Measurements from ENCODE around the gene ENOSF1.
"Not testable (repeated sequence)": the region's sequence is repeated elsewhere in the genome, so short reads cannot be mapped to it uniquely, and the experiment has no call there.

Gene ENOSF1

GRCh38 chr18:712401-713134 lies at the start of gene ENOSF1:
Gene ENOSF1, minus strand, starts transcription at chr18:712630. Its CDS starts 43 bp downstream, at chr18:712587.
- peak; percentile 80 for DNase-seq

- DNase-seq, result not testable (repeated sequence)
Measured at GRCh38 chr18:759864-760263, 47.4 kb upstream of the ENOSF1 start.

- DNase-seq, result no peak
Measured at GRCh38 chr18:755506-755905, 43.1 kb upstream of the ENOSF1 start.

GRCh38 chr18:754656-755055 lies 42.2 kb upstream of the ENOSF1 start:
- DNase-seq, result no peak

- DNase-seq, result no peak
Measured at GRCh38 chr18:750456-750855, 38.0 kb upstream of the ENOSF1 start.

- no peak for DNase-seq
Measured at GRCh38 chr18:744832-745597, 32.6 kb upstream of the ENOSF1 start.

GRCh38 chr18:741931-742512 lies 29.6 kb upstream of the ENOSF1 start:
- DNase-seq, result no peak

- no peak for DNase-seq
Measured at GRCh38 chr18:732371-732770, 19.9 kb upstream of the ENOSF1 start.

GRCh38 chr18:731185-731584 lies 18.8 kb upstream of the ENOSF1 start:
- no peak for DNase-seq

- DNase-seq, result no peak
Measured at GRCh38 chr18:730692-731091, 18.3 kb upstream of the ENOSF1 start.

GRCh38 chr18:730120-730519 lies 17.7 kb upstream of the ENOSF1 start:
- not testable (repeated sequence) for DNase-seq

GRCh38 chr18:725646-726045 lies 13.2 kb upstream of the ENOSF1 start:
- DNase-seq, result no peak

- no peak for DNase-seq
Measured at GRCh38 chr18:723541-724080, 11.2 kb upstream of the ENOSF1 start.

GRCh38 chr18:717003-717402 lies 4.6 kb upstream of the ENOSF1 start:
- no peak for DNase-seq

- DNase-seq, result peak; percentile 27
Measured at GRCh38 chr18:715626-716025, 3.2 kb upstream of the ENOSF1 start.

GRCh38 chr18:713135-713490 lies 683 bp upstream of the ENOSF1 start:
- no peak for DNase-seq

- peak; percentile 77 for DNase-seq
Measured at GRCh38 chr18:711657-712400, 601 bp downstream of the ENOSF1 start.

- DNase-seq, result no peak
Measured at GRCh38 chr18:711310-711656, 1.1 kb downstream of the ENOSF1 start.

GRCh38 chr18:710418-711300 lies 1.8 kb downstream of the ENOSF1 start:
- no peak for DNase-seq

GRCh38 chr18:709771-710170 lies 2.7 kb downstream of the ENOSF1 start:
- no peak for DNase-seq

- DNase-seq, result no peak
Measured at GRCh38 chr18:708096-708495, 4.3 kb downstream of the ENOSF1 start.

GRCh38 chr18:706405-706804 lies 6.0 kb downstream of the ENOSF1 start:
- DNase-seq, result no peak

All from activated naive CD4-positive, alpha-beta T cell treated with Interleukin-2 at 50 U/mL for 16 hours (primary cell).